HG02943 (cell line): ENCODE data around the gene POLK.
"Not testable (repeated sequence)": the region's sequence is repeated elsewhere in the genome, so short reads cannot be mapped to it uniquely, and the experiment has no call there.

ENCODE experiments used
- ATAC-seq: cut with Tn5 transposase; IDR thresholded peaks from one replicate; pipeline ENCODE4 v1.9.1; 2021; ENCODE audit warnings: mild to moderate bottlenecking, low read depth, moderate library complexity; ENCODE audit not compliant: unreplicated experiment

Gene POLK

GRCh38 chr5:75545131-75545530, 33.4 kb downstream of the POLK start:
- ATAC-seq = no peak

- no peak for ATAC-seq
Observed at GRCh38 chr5:75546830-75547229, 35.1 kb downstream of the POLK start.

DNA sequence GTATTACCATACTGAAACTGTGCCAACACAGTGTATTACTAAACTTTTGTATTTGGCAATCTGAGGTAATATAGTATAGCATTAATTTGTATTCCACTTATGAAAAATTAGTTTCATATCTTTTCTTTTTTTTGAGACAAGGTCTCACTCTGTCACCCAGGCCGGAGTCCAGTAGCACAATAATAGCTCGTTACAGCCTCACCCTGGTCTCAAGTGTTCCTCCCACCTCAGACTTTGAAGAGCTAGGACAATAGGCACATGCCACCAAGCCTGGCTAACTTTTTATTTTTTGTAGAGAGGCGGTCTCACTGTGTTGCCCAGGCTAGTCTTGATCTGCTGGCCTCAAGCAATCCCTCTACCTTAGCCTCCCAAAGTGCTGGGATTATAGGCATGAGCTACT, 36.1 kb downstream of the POLK start:
- no peak for ATAC-seq

- no peak for ATAC-seq
Observed at GRCh38 chr5:75550597-75550996, 38.9 kb downstream of the POLK start.

DNA sequence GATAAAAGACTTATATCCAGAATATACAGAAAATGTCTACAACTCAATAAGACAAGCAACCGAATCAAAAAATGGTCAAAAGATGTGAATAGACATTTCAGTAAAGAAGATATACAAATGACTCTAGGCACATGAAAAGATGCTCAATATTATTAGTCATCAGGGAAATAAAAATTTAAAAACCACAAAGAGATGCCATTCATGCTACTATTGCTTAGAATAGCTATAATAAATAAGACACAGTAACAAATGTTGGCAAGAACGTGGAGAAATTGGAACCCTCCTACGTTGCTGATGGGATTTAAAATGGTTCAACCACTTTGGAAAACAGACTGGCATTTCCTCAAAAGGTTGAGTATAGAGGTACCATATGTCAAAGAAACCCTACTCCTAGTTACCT, 39.8 kb downstream of the POLK start:
- ATAC-seq = no peak

GRCh38 chr5:75552764-75553163, 41.1 kb downstream of the POLK start:
- ATAC-seq = no peak

DNA sequence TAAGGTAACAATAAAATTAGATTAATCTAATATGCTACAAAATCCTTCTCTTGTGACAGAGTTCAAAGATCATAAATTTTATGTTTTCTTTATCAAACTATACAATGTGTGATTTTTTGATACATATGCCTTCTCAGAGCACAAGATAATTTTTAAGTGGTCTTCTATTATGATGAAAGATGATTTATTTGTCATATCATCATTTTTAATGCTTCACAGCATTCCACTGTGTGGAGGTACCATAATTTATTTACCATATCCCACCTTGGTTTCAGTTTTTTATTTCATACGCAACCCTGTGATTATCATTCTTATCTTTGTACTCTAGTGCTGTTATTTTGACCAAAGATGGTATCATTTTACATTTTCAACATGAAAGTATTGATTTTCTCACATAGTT, 41.7 kb downstream of the POLK start:
- no peak for ATAC-seq

GRCh38 chr5:75558221-75558620, 46.5 kb downstream of the POLK start:
- no peak for ATAC-seq

DNA sequence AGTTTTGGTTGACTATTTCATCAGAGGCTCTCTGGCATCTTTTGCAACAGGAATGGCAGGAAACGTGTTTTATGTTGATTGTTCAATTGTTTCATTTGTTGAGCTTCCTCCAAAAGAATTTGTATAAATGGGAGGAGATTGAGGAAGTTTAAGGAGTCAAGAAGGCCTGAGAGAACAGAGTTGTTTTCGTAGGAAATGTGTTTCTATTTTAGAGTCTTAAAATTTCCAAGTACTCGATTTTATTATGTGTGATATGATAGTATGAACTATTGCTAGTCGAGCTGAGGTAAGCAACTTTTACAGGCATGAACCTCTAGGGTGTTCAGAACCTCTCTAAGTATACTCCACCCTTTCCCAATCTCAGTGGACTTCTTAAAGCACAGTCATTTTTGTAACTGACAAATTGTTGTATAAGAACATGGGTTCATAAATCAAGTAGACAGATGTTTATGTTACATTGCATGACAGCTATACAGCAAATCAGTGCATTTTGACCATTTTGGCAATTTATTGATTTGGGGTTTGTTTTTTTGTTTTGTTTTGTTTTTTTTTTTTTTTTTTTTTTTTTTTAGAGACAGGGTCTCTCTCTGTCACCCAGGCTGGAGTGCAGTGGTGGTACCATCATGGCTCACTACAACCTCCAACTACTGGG, 47.4 kb downstream of the POLK start:
- no peak for ATAC-seq

GRCh38 chr5:75560655-75561054, 49.0 kb downstream of the POLK start:
- ATAC-seq = not testable (repeated sequence)

DNA sequence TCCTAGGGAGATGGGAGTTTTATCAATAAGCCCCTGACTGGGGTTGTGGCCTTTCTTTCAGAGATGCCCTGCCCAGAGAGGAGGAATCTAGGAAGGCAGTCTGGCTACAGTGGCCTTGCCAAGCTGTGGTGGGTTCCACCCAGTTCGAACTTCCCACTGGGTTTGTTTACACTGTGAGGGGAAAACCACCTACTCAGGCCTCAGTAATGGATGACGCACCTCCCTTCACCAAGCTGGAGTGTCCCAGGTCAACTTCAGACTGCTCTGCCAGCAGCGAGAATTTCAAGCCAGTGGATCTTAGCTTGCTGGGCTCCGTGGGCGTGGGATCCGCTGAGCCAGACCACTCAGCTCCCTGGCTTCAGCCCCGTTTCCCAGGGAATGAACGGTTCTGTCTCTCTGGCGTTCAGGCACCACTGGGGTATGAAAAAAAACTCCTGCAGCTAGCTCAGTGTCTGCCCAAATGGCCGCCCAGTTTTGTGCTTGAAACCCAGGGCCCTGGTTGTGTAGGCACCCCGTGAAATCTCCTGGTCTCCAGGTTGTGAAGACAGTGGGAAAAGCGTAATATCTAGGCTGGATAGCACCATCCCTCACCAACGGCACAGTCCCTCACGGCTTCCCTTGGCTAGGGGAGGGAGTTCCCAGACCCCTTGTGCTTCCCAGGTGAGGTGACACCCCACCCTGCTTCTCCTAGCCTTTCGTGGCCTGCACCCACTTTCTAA, 54.5 kb downstream of the POLK start:
- not testable (repeated sequence) for ATAC-seq

DNA sequence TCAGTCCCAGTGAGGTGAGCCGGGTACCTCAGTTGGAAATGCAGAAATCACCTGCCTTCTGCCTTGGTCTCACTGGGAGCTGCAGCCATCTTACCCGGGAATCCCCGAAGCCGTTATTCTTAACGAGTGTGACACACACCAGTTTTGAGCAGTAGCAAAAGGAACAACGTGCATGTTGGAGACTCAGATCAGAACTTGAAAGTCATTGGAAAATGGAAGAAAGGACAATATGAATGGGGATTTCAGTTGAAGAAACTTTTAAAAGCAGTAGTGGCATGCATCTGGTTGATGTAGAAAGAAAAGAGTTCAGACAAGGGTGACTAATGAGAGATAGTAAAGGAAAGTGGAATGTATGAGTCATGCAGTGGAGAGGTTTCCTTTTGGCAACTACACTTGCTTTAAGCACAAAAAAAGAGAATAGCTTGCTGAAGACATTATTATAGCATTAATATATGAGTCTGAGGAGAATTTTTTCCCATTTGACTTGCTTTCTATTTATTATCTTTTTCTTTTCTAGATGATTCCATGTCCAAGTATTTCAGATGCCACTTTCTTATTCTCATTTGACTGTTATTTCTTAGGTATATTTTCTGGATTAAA, 55.1 kb downstream of the POLK start:
- ATAC-seq = peak; percentile 88

GRCh38 chr5:75567710-75568109, 56.0 kb downstream of the POLK start:
- ATAC-seq = peak; percentile 52

DNA sequence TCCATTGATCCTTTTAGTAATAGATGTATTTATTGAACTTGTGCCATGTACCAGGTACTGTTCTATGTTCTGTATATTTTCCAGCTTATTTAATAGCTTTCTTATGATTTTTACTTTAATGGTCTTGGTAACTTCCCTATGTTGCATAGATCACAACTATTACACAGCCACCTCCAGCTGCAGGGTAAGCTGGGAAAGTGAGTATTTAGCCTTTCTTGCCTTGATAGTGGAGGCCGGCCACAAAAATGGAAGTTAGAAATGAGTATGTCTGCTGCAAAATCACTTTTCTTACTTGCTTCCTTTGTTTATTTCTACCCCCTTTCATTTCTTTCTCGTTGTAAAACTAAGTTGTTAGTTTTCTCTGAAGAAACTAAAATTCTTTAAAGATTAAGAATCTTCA, 56.5 kb downstream of the POLK start:
- peak; percentile 15 for ATAC-seq

DNA sequence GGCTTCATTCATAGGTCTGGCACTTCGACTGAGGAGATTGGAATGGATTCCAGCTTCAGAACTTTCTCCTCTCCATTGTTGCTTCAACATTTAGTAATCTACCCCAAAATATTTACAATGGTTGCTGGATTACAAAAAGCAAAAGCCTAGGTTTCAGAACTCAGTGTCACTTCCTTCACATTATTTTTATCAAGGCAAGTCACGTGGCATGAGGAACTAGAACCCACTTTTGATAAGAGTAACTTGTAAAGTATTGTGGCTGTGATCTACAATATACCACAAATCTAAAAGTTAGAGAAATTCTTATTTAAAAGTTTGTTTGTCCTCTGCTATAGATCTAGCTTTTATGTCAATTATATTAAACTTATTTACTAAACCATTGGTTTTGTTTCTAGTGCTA, 59.9 kb downstream of the POLK start:
- ATAC-seq = no peak

DNA sequence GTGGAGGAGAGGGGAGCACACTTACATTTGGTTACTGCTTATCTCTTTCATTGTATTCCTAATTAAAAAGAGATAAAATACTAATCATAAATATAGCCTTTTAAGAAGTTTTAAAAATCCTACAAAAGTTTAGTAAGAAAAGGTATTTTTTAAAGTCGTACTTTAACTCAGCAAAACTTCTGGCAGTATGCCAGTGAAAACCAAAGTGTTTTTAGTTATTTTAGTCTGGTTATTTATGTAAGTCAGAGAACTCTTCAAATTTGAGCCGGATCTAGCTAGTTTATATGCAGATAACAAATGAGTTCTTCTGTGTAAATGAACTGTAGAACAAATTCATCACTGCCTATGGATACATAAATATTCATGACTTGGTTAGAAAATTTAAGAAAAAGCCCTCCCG, 63.1 kb downstream of the POLK start:
- ATAC-seq = no peak

DNA sequence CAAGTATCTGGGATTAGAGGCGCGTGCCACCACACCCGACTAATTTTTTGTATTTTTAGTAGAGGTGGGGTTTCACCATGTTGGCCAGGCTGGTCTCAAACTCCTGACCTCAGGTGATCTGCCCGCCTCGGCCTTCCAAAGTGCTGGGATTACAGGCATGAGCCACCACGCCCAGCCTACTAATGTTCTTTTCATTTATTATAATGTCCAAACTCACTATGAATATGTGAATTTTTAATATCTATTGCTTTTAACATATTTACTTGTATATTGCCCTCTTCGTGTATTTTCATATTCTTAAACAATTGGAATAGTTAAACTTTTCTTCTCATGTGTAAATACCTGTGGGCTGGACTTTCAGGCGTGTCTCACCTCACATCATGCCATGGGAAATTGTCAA, 66.6 kb downstream of the POLK start:
- ATAC-seq = not testable (repeated sequence)

DNA sequence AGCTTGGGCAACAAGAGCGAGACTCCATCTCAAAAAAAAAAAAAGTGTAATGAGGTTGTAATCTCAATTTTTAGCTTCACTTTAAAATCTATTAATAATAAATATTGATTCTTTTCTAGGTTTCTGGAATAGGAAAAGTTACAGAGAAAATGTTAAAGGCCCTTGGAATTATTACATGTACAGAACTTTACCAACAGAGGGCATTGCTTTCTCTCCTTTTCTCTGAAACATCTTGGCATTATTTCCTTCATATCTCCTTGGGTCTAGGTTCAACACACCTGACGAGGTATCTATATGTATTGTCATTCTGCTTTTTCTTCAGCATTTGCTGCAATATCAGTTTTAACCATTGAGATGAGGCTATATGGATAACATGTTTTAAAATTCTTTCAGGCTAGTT, 73.0 kb downstream of the POLK start:
- ATAC-seq = no peak

DNA sequence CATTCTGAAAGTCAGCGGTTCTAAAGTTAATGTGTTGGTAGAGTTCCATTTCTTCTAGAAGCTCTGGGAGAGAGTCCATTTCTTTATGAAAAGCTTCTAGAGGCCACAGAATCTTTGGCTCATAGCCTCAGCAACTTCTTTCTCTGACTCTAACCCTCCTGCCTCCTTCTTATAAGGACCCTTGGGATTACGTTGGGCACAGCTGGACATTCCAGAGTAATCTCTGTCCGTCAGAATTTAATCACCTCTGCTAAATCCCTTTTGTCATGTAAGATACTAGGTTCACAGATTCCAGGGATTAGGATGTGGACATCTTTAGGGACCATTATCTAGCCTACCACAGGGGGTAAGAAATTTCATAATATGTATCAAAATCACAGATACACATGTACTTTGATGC, 77.0 kb downstream of the POLK start:
- ATAC-seq = no peak

GRCh38 chr5:75600535-75600934, 88.8 kb downstream of the POLK start:
- no peak for ATAC-seq

GRCh38 chr5:75601567-75601966, 89.9 kb downstream of the POLK start:
- no peak for ATAC-seq

DNA sequence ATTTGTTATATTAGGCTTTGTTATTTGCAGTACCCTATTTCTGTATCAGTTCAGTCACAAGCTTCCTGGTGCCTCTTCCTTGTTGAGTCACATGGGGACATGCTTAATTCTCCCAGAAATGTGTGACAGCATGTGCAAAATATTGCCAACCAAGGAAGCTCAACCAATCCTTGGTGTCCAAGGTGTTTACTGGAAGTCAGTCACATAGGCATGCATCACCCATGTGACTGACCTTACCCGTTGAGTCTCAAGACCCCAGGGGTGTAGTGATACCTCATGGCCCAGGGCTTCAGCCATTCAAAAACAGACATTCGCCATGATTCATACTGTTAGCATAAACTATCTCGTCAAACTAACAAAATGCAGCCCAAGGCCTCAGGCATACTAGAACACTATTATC, 90.3 kb downstream of the POLK start:
- no peak for ATAC-seq
